Kidney (tissue), 14 donors: ENCODE measurements around the gene RNF214. TPM values are rescaled to one million over a fixed set of nuclear protein-coding genes. Genes with fewer than 3 reads are reported as not detected.

Source experiments
- DNase-seq, 5 donors: peaks; one replicate each; pipeline ENCODE4 v3.0.0-alpha.2; 2013 to 2020
- FAIRE-seq: peaks from 2 replicates; lab custom pipeline; 2012; peaks lifted over from hg19 to GRCh38; lab: Jason Lieb, UNC
- H3K27ac ChIP-seq, 2 donors: one replicate each; pipeline ENCODE4 v1.7.0; 2013; ENCODE audit warnings: low read depth in 2 of 2, low read length in 2 of 2, inconsistent platforms in 1 of 2
- H3K27me3 ChIP-seq: one replicate; pipeline ENCODE4 v1.7.1; 2013; ENCODE audit warnings: low read length, inconsistent platforms; ENCODE audit not compliant: control insufficient read depth, insufficient read depth
- H3K36me3 ChIP-seq, 3 donors: one replicate each; pipeline versions ENCODE4 v1.7.0 to v1.7.1; 2013; ENCODE audit warnings: low read length in 3 of 3, control low read depth in 1 of 3, inconsistent platforms in 1 of 3; ENCODE audit not compliant: insufficient read depth in 3 of 3, control insufficient read depth in 2 of 3
- H3K4me1 ChIP-seq, 3 donors: one replicate each; pipeline versions ENCODE4 v1.7.0 to v1.7.1; 2013; ENCODE audit warnings: low read length in 3 of 3, inconsistent platforms in 1 of 3, low read depth in 1 of 3; ENCODE audit not compliant: control insufficient read depth in 2 of 3, insufficient read depth in 2 of 3
- H3K4me3 ChIP-seq, 3 donors: one replicate each; pipeline versions ENCODE4 v1.7.0 to v1.8.1; 2013; ENCODE audit warnings: low read length in 3 of 3, control low read depth in 1 of 3, inconsistent platforms in 1 of 3
- H3K9ac ChIP-seq, 3 donors: one replicate each; pipeline versions ENCODE4 v1.7.0 to v1.7.1; 2013; ENCODE audit warnings: low read length in 3 of 3, control low read depth in 1 of 3, inconsistent platforms in 1 of 3
- H3K9me3 ChIP-seq, 3 donors: one replicate each; pipeline versions ENCODE4 v1.7.0 to v1.7.1; 2013; ENCODE audit warnings: low read length in 3 of 3, control low read depth in 1 of 3, inconsistent platforms in 1 of 3; ENCODE audit not compliant: control insufficient read depth in 2 of 3, insufficient read depth in 1 of 3
- CTCF ChIP-seq: IDR thresholded peaks from 3 replicates; pipeline ENCODE4 v1.5.1; 2012; ENCODE audit warnings: mild to moderate bottlenecking, moderate library complexity, borderline replicate concordance; ENCODE audit not compliant: insufficient read depth; ENCODE audit errors: extremely low read depth
- intact Hi-C: fragments of 100-400 bp; cut with DNase I; formaldehyde crosslinking; loops from one replicate; pipeline ENCODE4 v1.11.1; 2022
- polyA plus RNA-seq: library from polyadenylated mRNA; stranded (reverse); fragments of 350-450 nt; fragmentation: Illumina TruSeq; extraction: RNeasy Lipid Tissue Mini Kit (QIAGEN cat#74804); gene quantifications from one replicate; pipeline ENCODE4 v1.2.3, GENCODE V29; 2014; ENCODE audit warnings: low read depth, low replicate concordance; ENCODE audit not compliant: insufficient read depth
- total RNA-seq: library from RNA; stranded (reverse); fragmentation: NEBNext Ultra II Directional; extraction: Animal tissue kit (Norgen Biotek cat#: 25700); gene quantifications from one replicate; pipeline ENCODE4 v1.2.1, GENCODE V29; 2021
- donor health status: control.
- donor health status: control.
- donor health status: control.
- donor health status: control.
- donor health status: control.
- donor health status: DM: yes; HTN: yes; CAD: no.
- donor health status: Normal renal cell carcinoma (clear cell type).

The RNF214 gene
- total and polyA plus RNA-seq, 2 donors from 2014 or later: 8.5 to 24.7 TPM

GRCh38 chr11:117202386-117203068, 29.9 kb upstream of the RNF214 start:
- DNase-seq: no peak
- no peaks in the 10 kb centered on the region for H3K27me3 ChIP-seq
- no peak overlapping the region for H3K9ac ChIP-seq
- H3K4me1 ChIP-seq: no peaks in the 10 kb centered on the region
- no peak for TF ChIP-seq CTCF
- peaks cover 0 to 11% (median 4%) of the 10 kb centered on the region in 3 donors for H3K36me3 ChIP-seq
- FAIRE-seq: no peak
- H3K4me3 ChIP-seq: peak overlapping the region in 2 of 3 donors; percentile 10 to 63
- H3K9me3 ChIP-seq: no peaks in the 10 kb centered on the region
- H3K27ac ChIP-seq: peak overlapping the region; percentile 4 to 94
- intact Hi-C loops: no loop called here

GRCh38 chr11:117203069-117203407, 29.4 kb upstream of the RNF214 start:
- intact Hi-C loops: no loop called here
- DNase-seq (no peak), FAIRE-seq (no peak)
- Histone ChIP-seq H3K4me1 (no peaks in the 10 kb centered on the region), H3K9me3 (no peaks in the 10 kb centered on the region), H3K9ac (no peak overlapping the region), H3K36me3 (peaks cover 0 to 11% (median 4%) of the 10 kb centered on the region in 3 donors), H3K4me3 (peak overlapping the region in 2 of 3 donors; percentile 34 to 63), H3K27me3 (no peaks in the 10 kb centered on the region), H3K27ac (peak overlapping the region; percentile 4 to 94)
- TF ChIP-seq CTCF: no peak

GRCh38 chr11:117204283-117205080, 28.0 kb upstream of the RNF214 start:
- Histone ChIP-seq H3K4me1 (no peaks in the 10 kb centered on the region), H3K36me3 (peaks cover 0 to 11% (median 4%) of the 10 kb centered on the region in 3 donors), H3K27ac (peak overlapping the region; percentile 22 to 94), H3K9me3 (no peaks in the 10 kb centered on the region), H3K27me3 (no peaks in the 10 kb centered on the region), H3K9ac (no peak overlapping the region), H3K4me3 (no peak overlapping the region)
- no peak for TF ChIP-seq CTCF
- FAIRE-seq (no peak), DNase-seq (peak in 1 of 5 donors; percentile 79)
- intact Hi-C loops: no loop called here
